HEK293 (cell line): ENCODE results near the gene FLYWCH1.
A peak's percentile ranks its signal among the peaks of the same experiment; 100 is the strongest.

ENCODE experiments used
- AEBP2 ChIP-seq: fragments of 450-650 bp; formaldehyde crosslinking; IDR thresholded peaks from 2 replicates; pipeline ENCODE4 v1.5.1; 2016; ENCODE audit warnings: missing biosample characterization, missing genetic modification characterization, borderline replicate concordance
- GLI4 ChIP-seq: fragments of 450-650 bp; formaldehyde crosslinking; IDR thresholded peaks from 2 replicates; pipeline ENCODE4 v1.5.1; 2016; ENCODE audit warnings: missing biosample characterization, missing genetic modification characterization
- KLF16 ChIP-seq: fragments of 450-650 bp; formaldehyde crosslinking; IDR thresholded peaks from 2 replicates; pipeline ENCODE4 v1.5.1; 2017; ENCODE audit warnings: missing biosample characterization, missing genetic modification characterization
- PRDM2 ChIP-seq: fragments of 450-650 bp; formaldehyde crosslinking; IDR thresholded peaks from 2 replicates; pipeline ENCODE4 v1.5.1; 2016; ENCODE audit warnings: missing biosample characterization, missing genetic modification characterization, borderline replicate concordance
- RBAK ChIP-seq: fragments of 450-650 bp; formaldehyde crosslinking; IDR thresholded peaks from 2 replicates; pipeline ENCODE4 v1.5.1; 2016; ENCODE audit warnings: missing biosample characterization, missing genetic modification characterization
- SCRT2 ChIP-seq: fragments of 450-650 bp; formaldehyde crosslinking; IDR thresholded peaks from 2 replicates; pipeline ENCODE4 v1.5.1; 2016; ENCODE audit warnings: missing biosample characterization, missing genetic modification characterization
- ZBTB1 ChIP-seq: fragments of 450-650 bp; formaldehyde crosslinking; IDR thresholded peaks from 2 replicates; pipeline ENCODE4 v1.5.1; 2016; ENCODE audit warnings: missing biosample characterization, missing genetic modification characterization
- ZBTB17 ChIP-seq: fragments of 450-650 bp; formaldehyde crosslinking; IDR thresholded peaks from 2 replicates; pipeline ENCODE4 v1.5.1; 2016; ENCODE audit warnings: missing biosample characterization, missing genetic modification characterization
- ZBTB48 ChIP-seq: fragments of 450-650 bp; formaldehyde crosslinking; IDR thresholded peaks from 2 replicates; pipeline ENCODE4 v1.5.1; 2016; ENCODE audit warnings: missing biosample characterization, missing genetic modification characterization
- ZBTB49 ChIP-seq: fragments of 450-650 bp; formaldehyde crosslinking; IDR thresholded peaks from 2 replicates; pipeline ENCODE4 v1.5.1; 2016; ENCODE audit warnings: missing biosample characterization, missing genetic modification characterization, low read depth
- ZBTB6 ChIP-seq: fragments of 450-650 bp; formaldehyde crosslinking; IDR thresholded peaks from 2 replicates; pipeline ENCODE4 v1.5.1; 2017; ENCODE audit warnings: missing biosample characterization, missing genetic modification characterization
- ZEB2 ChIP-seq: fragments of 450-650 bp; formaldehyde crosslinking; IDR thresholded peaks from 2 replicates; pipeline ENCODE4 v1.5.1; 2016; ENCODE audit warnings: missing biosample characterization, missing genetic modification characterization
- ZNF132 ChIP-seq: fragments of 450-650 bp; formaldehyde crosslinking; IDR thresholded peaks from 2 replicates; pipeline ENCODE4 v1.5.1; 2017; ENCODE audit warnings: missing biosample characterization, missing genetic modification characterization, borderline replicate concordance
- ZNF175 ChIP-seq: fragments of 450-650 bp; formaldehyde crosslinking; IDR thresholded peaks from 2 replicates; pipeline ENCODE4 v1.5.1; 2016; ENCODE audit warnings: missing biosample characterization, missing genetic modification characterization
- ZNF248 ChIP-seq: fragments of 450-650 bp; formaldehyde crosslinking; IDR thresholded peaks from 2 replicates; pipeline ENCODE4 v1.5.1; 2017; ENCODE audit warnings: missing biosample characterization, missing genetic modification characterization
- ZNF292 ChIP-seq: fragments of 450-650 bp; formaldehyde crosslinking; IDR thresholded peaks from 2 replicates; pipeline ENCODE4 v1.5.1; 2016; ENCODE audit warnings: low read depth, missing biosample characterization, missing genetic modification characterization, borderline replicate concordance
- ZNF473 ChIP-seq: fragments of 450-650 bp; formaldehyde crosslinking; IDR thresholded peaks from 2 replicates; pipeline ENCODE4 v1.5.1; 2017; ENCODE audit warnings: missing biosample characterization, missing genetic modification characterization
- ZNF514 ChIP-seq: fragments of 450-650 bp; formaldehyde crosslinking; IDR thresholded peaks from 2 replicates; pipeline ENCODE4 v1.5.1; 2016; ENCODE audit warnings: missing biosample characterization, missing genetic modification characterization
- ZNF624 ChIP-seq: fragments of 450-650 bp; formaldehyde crosslinking; IDR thresholded peaks from 2 replicates; pipeline ENCODE4 v1.5.1; 2017; ENCODE audit warnings: missing biosample characterization, missing genetic modification characterization
- ZNF677 ChIP-seq: fragments of 450-650 bp; IDR thresholded peaks from 2 replicates; pipeline ENCODE4 v1.5.0; 2018; ENCODE audit warnings: missing biosample characterization, mild to moderate bottlenecking, missing genetic modification characterization, moderate library complexity
- ZNF692 ChIP-seq: fragments of 450-650 bp; formaldehyde crosslinking; IDR thresholded peaks from 2 replicates; pipeline ENCODE4 v1.5.1; 2016; ENCODE audit warnings: missing biosample characterization, missing genetic modification characterization
- ZNF747 ChIP-seq: fragments of 450-650 bp; formaldehyde crosslinking; IDR thresholded peaks from 2 replicates; pipeline ENCODE4 v1.5.1; 2016; ENCODE audit warnings: missing biosample characterization, missing genetic modification characterization
- ZNF76 ChIP-seq: fragments of 450-650 bp; formaldehyde crosslinking; IDR thresholded peaks from 2 replicates; pipeline ENCODE4; 2016; ENCODE audit warnings: low read depth, missing biosample characterization, missing genetic modification characterization, borderline replicate concordance
- ZNF837 ChIP-seq: fragments of 450-650 bp; formaldehyde crosslinking; IDR thresholded peaks from 2 replicates; pipeline ENCODE4 v1.5.1; 2016; ENCODE audit warnings: missing biosample characterization, missing genetic modification characterization
- ZSCAN5A ChIP-seq: fragments of 450-650 bp; formaldehyde crosslinking; IDR thresholded peaks from 2 replicates; pipeline ENCODE4 v1.5.1; 2016; ENCODE audit warnings: missing biosample characterization, missing genetic modification characterization

Gene FLYWCH1

GRCh38 chr16:2904100-2904921 lies 7.4 kb upstream of the FLYWCH1 start (continued):
- TF ChIP-seq PRDM2 (tag by site-specific recombination): no peak
- TF ChIP-seq ZNF692 (tag by site-specific recombination): 0 out of 2 replicates have a peak, but pooled peaks have one; percentile 37
- peak; percentile 98 for TF ChIP-seq ZBTB17
- TF ChIP-seq ZNF677: no peak
- peak; percentile 32; the same call in 1 of the 2 replicates for TF ChIP-seq ZBTB6 (tag by site-specific recombination)
- peak; percentile 59; the same call in 1 of the 2 replicates for TF ChIP-seq ZBTB1 (tag by site-specific recombination)
- TF ChIP-seq ZBTB49 (tag by site-specific recombination): no peak
- no peak for TF ChIP-seq AEBP2 (tag by site-specific recombination)
- TF ChIP-seq ZNF747 (tag by site-specific recombination): no peak
- TF ChIP-seq ZEB2 (tag by site-specific recombination): no peak
- TF ChIP-seq ZNF76: no peak
- TF ChIP-seq SCRT2 (tag by site-specific recombination): no peak
- TF ChIP-seq ZNF248 (tag by site-specific recombination): no peak
- no peak for TF ChIP-seq ZNF473 (tag by site-specific recombination)
- TF ChIP-seq ZNF292 (tag by site-specific recombination): no peak
- peak; percentile 12; the same call in 1 of the 2 replicates for TF ChIP-seq ZNF837 (tag by site-specific recombination)
- TF ChIP-seq ZNF132: no peak
- TF ChIP-seq GLI4 (tag by site-specific recombination): no peak
- TF ChIP-seq ZSCAN5A: no peak
- no peak; the same call in 1 of the 2 replicates for TF ChIP-seq ZBTB48 (tag by site-specific recombination)
- no peak for TF ChIP-seq ZNF514 (tag by site-specific recombination)
- TF ChIP-seq ZNF175 (tag by site-specific recombination): no peak
- TF ChIP-seq RBAK (tag by site-specific recombination): no peak
- TF ChIP-seq KLF16 (tag by site-specific recombination): peak; percentile 53; the same call in 1 of the 2 replicates
- TF ChIP-seq ZNF624: no peak
